Activated CD8-positive, alpha-beta T cell treated with anti-CD3 and anti-CD28 coated beads for 36 hours (primary cell): ENCODE measurements around the gene C1orf167. TPM values are rescaled to one million over a fixed set of nuclear protein-coding genes. Genes with fewer than 3 reads are reported as not detected.

Experiments used
- ATAC-seq: fragments of 200-7000 bp; cut with Tn5 transposase; one replicate; pipeline ENCODE4 v1.10.0; 2021; ENCODE audit warnings: mild to moderate bottlenecking, moderate library complexity
- CTCF ChIA-PET: fragments of 350-600 bp; sonication (Branson Sonifier 250); formaldehyde crosslinking; loops from one replicate; lab custom pipeline; 2021; ENCODE audit warnings: antibody characterized with exemption; lab: Charles Lee
- POLR2A ChIA-PET: fragments of 350-600 bp; sonication (Branson Sonifier 250); formaldehyde crosslinking; loops from one replicate; lab custom pipeline; 2021; ENCODE audit warnings: antibody characterized with exemption; lab: Charles Lee
- DNase-seq: peaks from one replicate; pipeline ENCODE4 v3.0.0-alpha.2; 2020
- H3K27ac Mint-ChIP-seq: one replicate; pipeline ENCODE4 v1.8.0; 2021; ENCODE audit warnings: mild to moderate bottlenecking, mixed read lengths
- H3K27me3 Mint-ChIP-seq: one replicate; pipeline ENCODE4 v1.8.0; 2021; ENCODE audit warnings: mixed read lengths
- H3K36me3 Mint-ChIP-seq: one replicate; pipeline ENCODE4 v1.8.0; 2021; ENCODE audit warnings: low read depth, mixed read lengths
- H3K4me1 Mint-ChIP-seq: one replicate; pipeline ENCODE4 v1.8.0; 2021; ENCODE audit warnings: low read depth, mixed read lengths
- H3K4me3 Mint-ChIP-seq: one replicate; pipeline ENCODE4 v1.8.0; 2021; ENCODE audit warnings: mild to moderate bottlenecking, moderate library complexity, mixed read lengths
- H3K9me3 Mint-ChIP-seq: one replicate; pipeline ENCODE4 v1.8.0; 2021; ENCODE audit warnings: mixed read lengths
- CTCF ChIP-seq: fragments of 200-600 bp; IDR thresholded peaks from one replicate; pipeline ENCODE4 v1.8.0; 2022; ENCODE audit warnings: antibody characterized with exemption, mild to moderate bottlenecking
- intact Hi-C: fragments of 100-400 bp; cut with micrococcal nuclease; formaldehyde crosslinking; loops from one replicate; pipeline ENCODE4 v1.10.0; 2022
- total RNA-seq, 2 experiments: library from RNA; stranded (reverse); gene quantifications; one replicate each; pipeline ENCODE4 v1.2.3, GENCODE V29; 2021

C1orf167 gene
- total RNA-seq, 2 experiments from 2014 or later, result not detected

- no peaks in the 10 kb centered on the region for H3K9me3 Mint-ChIP-seq
- ChIA-PET POLR2A (interaction anchor here (1.1 kb wide), 1 partner anchor 99 kb away, joined by 3 read pairs; no protein-coding TSS in a partner anchor), CTCF (interaction anchor here (1.2 kb wide), 1 partner anchor 54 kb away, joined by 3 read pairs; the partner anchor contains the start of genes CLCN6 and MTHFR)
- no peak for TF ChIP-seq CTCF
- no peak overlapping the region for H3K27ac Mint-ChIP-seq
- DNase-seq (no peak), ATAC-seq (no peak)
- no peak overlapping the region for H3K4me3 Mint-ChIP-seq
- no peaks in the 10 kb centered on the region for H3K36me3 Mint-ChIP-seq
- no peaks in the 10 kb centered on the region for H3K27me3 Mint-ChIP-seq
- H3K4me1 Mint-ChIP-seq, result peaks cover 7% of the 10 kb centered on the region
- intact Hi-C loops, result no loop called here
These were observed 9.5 kb upstream of the C1orf167 start for GRCh38 chr1:11752359-11753088.

- POLR2A ChIA-PET, result interaction anchor here (1.1 kb wide), 1 partner anchor 155 kb away, joined by 3 read pairs; no protein-coding TSS in a partner anchor
- no peak overlapping the region for H3K27ac Mint-ChIP-seq
- no peak overlapping the region for H3K4me3 Mint-ChIP-seq
- H3K4me1 Mint-ChIP-seq, result peaks cover 6% of the 10 kb centered on the region
- TF ChIP-seq CTCF, result no peak
- DNase-seq, result no peak
- CTCF ChIA-PET, result no interaction called here
- no peaks in the 10 kb centered on the region for H3K9me3 Mint-ChIP-seq
- no peak for ATAC-seq
- no peaks in the 10 kb centered on the region for H3K36me3 Mint-ChIP-seq
- intact Hi-C loops, result no loop called here
- H3K27me3 Mint-ChIP-seq, result no peaks in the 10 kb centered on the region
These were observed 8.3 kb upstream of the C1orf167 start for GRCh38 chr1:11753555-11754208.

DNA sequence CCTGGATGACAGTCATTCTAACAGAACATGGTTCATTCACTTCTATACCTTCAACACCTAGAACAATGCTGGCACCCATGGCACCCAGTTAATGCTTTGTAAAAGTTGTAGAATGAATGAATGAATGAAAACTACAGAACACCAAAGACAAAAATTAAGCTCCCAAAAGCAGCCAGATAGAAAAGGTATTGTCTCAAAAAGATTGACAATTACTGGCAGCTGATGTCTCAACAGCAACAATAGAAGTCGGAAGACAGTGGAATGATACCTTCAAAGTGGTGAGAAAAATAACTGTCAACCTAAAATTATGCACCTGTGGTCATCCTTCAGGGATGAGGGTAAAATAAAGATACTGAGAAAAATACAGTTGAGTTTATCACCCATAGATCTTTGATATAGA is 4.9 kb upstream of the C1orf167 start:
- DNase-seq, result no peak
- POLR2A ChIA-PET, result no interaction called here
- CTCF ChIA-PET, result interaction anchor here (0.8 kb wide), 1 partner anchor 29 kb away, joined by 3 read pairs; no protein-coding TSS in a partner anchor
- Mint-ChIP-seq H3K27ac (no peak overlapping the region), H3K4me3 (no peak overlapping the region), H3K27me3 (peaks cover 2% of the 10 kb centered on the region), H3K9me3 (no peaks in the 10 kb centered on the region), H3K36me3 (no peaks in the 10 kb centered on the region), H3K4me1 (peaks cover 2% of the 10 kb centered on the region)
- intact Hi-C loops, result no loop called here
- ATAC-seq, result no peak
- no peak for TF ChIP-seq CTCF

- no peak overlapping the region for H3K4me3 Mint-ChIP-seq
- ATAC-seq, result no peak
- no peaks in the 10 kb centered on the region for H3K9me3 Mint-ChIP-seq
- no peak overlapping the region for H3K27ac Mint-ChIP-seq
- ChIA-PET CTCF (no interaction called here), POLR2A (no interaction called here)
- TF ChIP-seq CTCF, result no peak
- H3K27me3 Mint-ChIP-seq, result peaks cover 12% of the 10 kb centered on the region
- no peak for DNase-seq
- intact Hi-C loops, result no loop called here
- H3K4me1 Mint-ChIP-seq, result peaks cover 4% of the 10 kb centered on the region
- H3K36me3 Mint-ChIP-seq, result no peaks in the 10 kb centered on the region
These were observed 2.2 kb upstream of the C1orf167 start for GRCh38 chr1:11759791-11760190.

GRCh38 chr1:11761285-11761684 is 708 bp upstream of the C1orf167 start:
- no peak for TF ChIP-seq CTCF
- H3K36me3 Mint-ChIP-seq, result no peaks in the 10 kb centered on the region
- ATAC-seq, result no peak
- POLR2A ChIA-PET, result interaction anchor here (0.7 kb wide), 1 partner anchor 147 kb away, joined by 3 read pairs; no protein-coding TSS in a partner anchor
- no peaks in the 10 kb centered on the region for H3K9me3 Mint-ChIP-seq
- peaks cover 4% of the 10 kb centered on the region for H3K4me1 Mint-ChIP-seq
- peaks cover 12% of the 10 kb centered on the region for H3K27me3 Mint-ChIP-seq
- no peak overlapping the region for H3K27ac Mint-ChIP-seq
- intact Hi-C loops, result no loop called here
- CTCF ChIA-PET, result no interaction called here
- no peak overlapping the region for H3K4me3 Mint-ChIP-seq
- no peak for DNase-seq
